Fibroblast of pulmonary artery (primary cell): Measurements from ENCODE around the gene ARHGAP27.

ENCODE experiments used
- DNase-seq: peaks from one replicate; pipeline ENCODE4 v3.0.0-alpha.2; 2010; ENCODE audit warnings: low read depth
- H3K4me3 ChIP-seq: replicated peaks from 2 replicates; pipeline ENCODE4 v1.5.1; 2011; ENCODE audit warnings: low read depth, mild to moderate bottlenecking, control low read depth, low read length, moderate library complexity
- CTCF ChIP-seq: IDR thresholded peaks from 2 replicates; pipeline ENCODE4 v1.5.1; 2011; ENCODE audit warnings: mild to moderate bottlenecking, control low read depth, low read length, inconsistent platforms; ENCODE audit errors: missing control alignments

ARHGAP27 gene

GRCh38 chr17:45385331-45385997 is 47.2 kb downstream of the ARHGAP27 start:
- peak; percentile 87 for DNase-seq
- TF ChIP-seq CTCF = peak; percentile 99
- H3K4me3 ChIP-seq = no peak overlapping the region

GRCh38 chr17:45384789-45385262 is 47.8 kb downstream of the ARHGAP27 start:
- no peak overlapping the region for H3K4me3 ChIP-seq
- no peak for TF ChIP-seq CTCF
- no peak for DNase-seq

GRCh38 chr17:45384047-45384788 is 48.5 kb downstream of the ARHGAP27 start:
- TF ChIP-seq CTCF = no peak

GRCh38 chr17:45383003-45383402 is 49.7 kb downstream of the ARHGAP27 start:
- DNase-seq = no peak
- H3K4me3 ChIP-seq = no peak overlapping the region
- no peak for TF ChIP-seq CTCF

More at GRCh38 chr17:45384047-45384788, 48.5 kb downstream of the ARHGAP27 start:
- no peak overlapping the region for H3K4me3 ChIP-seq
- no peak for DNase-seq

- H3K4me3 ChIP-seq = no peak overlapping the region
- no peak for DNase-seq
Observed at GRCh38 chr17:45382226-45382625, 50.4 kb downstream of the ARHGAP27 start.

GRCh38 chr17:45380991-45381390 is 51.7 kb downstream of the ARHGAP27 start:
- no peak overlapping the region for H3K4me3 ChIP-seq
- no peak for DNase-seq
- no peak for TF ChIP-seq CTCF

More at GRCh38 chr17:45382226-45382625, 50.4 kb downstream of the ARHGAP27 start:
- TF ChIP-seq CTCF = no peak
